Lung (tissue), 12 donors: ENCODE measurements around the gene STRN3. TPM values are rescaled to one million over a fixed set of nuclear protein-coding genes. Genes with fewer than 3 reads are reported as not detected.
"Not testable (repeated sequence)": the region's sequence is repeated elsewhere in the genome, so short reads cannot be mapped to it uniquely, and the experiment has no call there.

Source experiments
- ATAC-seq: fragments of 200-7000 bp; cut with Tn5 transposase; one replicate; pipeline ENCODE4 v1.9.1; 2020; ENCODE audit warnings: moderate number of reproducible peaks; ENCODE audit not compliant: insufficient read depth, low FRiP score
- DNase-seq, 3 donors: peaks; one replicate each; pipeline ENCODE4 v3.0.0-alpha.2; 2013 to 2017
- H3K27ac ChIP-seq, 2 donors: one replicate each; pipeline ENCODE4 v1.5.1; 2013; ENCODE audit warnings: mild to moderate bottlenecking in 2 of 2, moderate library complexity in 2 of 2, control low read depth in 1 of 2, inconsistent platforms in 1 of 2, low read depth in 1 of 2, low read length in 1 of 2
- H3K27me3 ChIP-seq, 3 donors: one replicate each; pipeline ENCODE4 v1.5.1; 2013; ENCODE audit warnings: low read length in 2 of 3; ENCODE audit not compliant: control insufficient read depth in 3 of 3, insufficient read depth in 3 of 3
- H3K36me3 ChIP-seq, 4 donors: one replicate each; pipeline ENCODE4 v1.5.1; 2013; ENCODE audit warnings: low read length in 4 of 4, mild to moderate bottlenecking in 1 of 4, moderate library complexity in 1 of 4; ENCODE audit not compliant: control insufficient read depth in 4 of 4, insufficient read depth in 4 of 4
- H3K4me1 ChIP-seq, 5 donors: one replicate each; pipeline ENCODE4 v1.5.1; 2013; ENCODE audit warnings: low read length in 5 of 5, mild to moderate bottlenecking in 2 of 5, moderate library complexity in 1 of 5; ENCODE audit not compliant: control insufficient read depth in 5 of 5, insufficient read depth in 5 of 5
- H3K4me3 ChIP-seq: one replicate; pipeline ENCODE4 v1.5.1; 2013; ENCODE audit warnings: mild to moderate bottlenecking, control low read depth, moderate library complexity
- H3K9ac ChIP-seq, 2 donors: one replicate each; pipeline ENCODE4 v1.5.1; 2013; ENCODE audit warnings: low read length in 2 of 2, control low read depth in 1 of 2; ENCODE audit not compliant: insufficient read depth in 1 of 2
- H3K9me3 ChIP-seq, 4 donors: one replicate each; pipeline ENCODE4 v1.5.1; 2013; ENCODE audit warnings: low read length in 3 of 4, mild to moderate bottlenecking in 1 of 4, moderate library complexity in 1 of 4; ENCODE audit not compliant: control insufficient read depth in 4 of 4, insufficient read depth in 3 of 4
- WGBS, 2 donors: extraction: QIAGEN DNeasy Blood & Tissue Kit; methylation state at CpG; one replicate each; pipeline ENCODE4 v1.1.7; 2013; 5-methylcytosine and 5-hydroxymethylcytosine counted together
- polyA plus RNA-seq, 2 donors: library from polyadenylated mRNA; stranded (reverse); fragments of 200-250 nt; gene quantifications; one replicate each; pipeline ENCODE4 v1.2.1, GENCODE V29; 2013
- total RNA-seq, 2 donors: library from RNA; depleted of rRNA in 1 of 2; stranded (reverse); fragments of >200 nt in 1 of 2; gene quantifications; one replicate each; pipeline ENCODE4 v1.2.1, GENCODE V29; 2014 to 2021
- TF ChIP-seq, protein P1 (sequence below): IDR thresholded peaks from 2 replicates; pipeline ENCODE4 v1.5.1; 2012; ENCODE audit warnings: mild to moderate bottlenecking; ENCODE audit errors: control extremely low read depth, extremely low read depth
- donor health status: control.
- donor health status: control.
- donor health status: Bipolar disorder and iron deficiency.
- donor health status: healthy.
- donor health status: DM: yes; HTN: yes; CAD: no.

STRN3 gene
- total and polyA plus RNA-seq, 4 donors = 10.6 to 86.8 (median 19.0) TPM

DNA sequence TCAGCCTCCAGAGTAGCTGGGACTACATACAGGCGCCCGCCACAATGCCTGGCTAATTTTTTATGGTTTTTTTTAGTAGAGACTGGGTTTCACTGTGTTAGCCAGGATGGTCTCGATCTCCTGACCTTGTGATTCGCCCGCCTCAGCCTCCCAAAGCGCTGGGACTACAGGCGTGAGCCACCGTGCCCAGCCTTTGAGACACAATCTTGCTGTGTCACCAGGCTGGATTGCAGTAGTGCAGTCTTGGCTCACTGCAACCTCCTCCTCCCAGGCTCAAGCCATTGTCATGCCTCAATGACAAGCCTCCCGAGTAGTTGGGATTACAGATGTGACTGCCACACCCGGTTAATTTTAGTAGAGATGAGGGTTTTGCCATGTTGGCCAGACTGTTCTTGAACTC, 21.3 kb upstream of the STRN3 start:
- no peaks in the 10 kb centered on the region for H3K9me3 ChIP-seq
- no peaks in the 10 kb centered on the region for H3K4me1 ChIP-seq
- no peak overlapping the region for H3K4me3 ChIP-seq
- 90 to 97% methylated on average over 10 of the region's 10 CpGs for WGBS, 2 donors
- no peaks in the 10 kb centered on the region for H3K27me3 ChIP-seq
- H3K9ac ChIP-seq = no peak overlapping the region
- DNase-seq (no peak), ATAC-seq (no peak)
- no peaks in the 10 kb centered on the region for H3K36me3 ChIP-seq
- TF ChIP-seq, protein P1, sequence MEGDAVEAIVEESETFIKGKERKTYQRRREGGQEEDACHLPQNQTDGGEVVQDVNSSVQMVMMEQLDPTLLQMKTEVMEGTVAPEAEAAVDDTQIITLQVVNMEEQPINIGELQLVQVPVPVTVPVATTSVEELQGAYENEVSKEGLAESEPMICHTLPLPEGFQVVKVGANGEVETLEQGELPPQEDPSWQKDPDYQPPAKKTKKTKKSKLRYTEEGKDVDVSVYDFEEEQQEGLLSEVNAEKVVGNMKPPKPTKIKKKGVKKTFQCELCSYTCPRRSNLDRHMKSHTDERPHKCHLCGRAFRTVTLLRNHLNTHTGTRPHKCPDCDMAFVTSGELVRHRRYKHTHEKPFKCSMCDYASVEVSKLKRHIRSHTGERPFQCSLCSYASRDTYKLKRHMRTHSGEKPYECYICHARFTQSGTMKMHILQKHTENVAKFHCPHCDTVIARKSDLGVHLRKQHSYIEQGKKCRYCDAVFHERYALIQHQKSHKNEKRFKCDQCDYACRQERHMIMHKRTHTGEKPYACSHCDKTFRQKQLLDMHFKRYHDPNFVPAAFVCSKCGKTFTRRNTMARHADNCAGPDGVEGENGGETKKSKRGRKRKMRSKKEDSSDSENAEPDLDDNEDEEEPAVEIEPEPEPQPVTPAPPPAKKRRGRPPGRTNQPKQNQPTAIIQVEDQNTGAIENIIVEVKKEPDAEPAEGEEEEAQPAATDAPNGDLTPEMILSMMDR = no peak
- no peak overlapping the region for H3K27ac ChIP-seq

DNA sequence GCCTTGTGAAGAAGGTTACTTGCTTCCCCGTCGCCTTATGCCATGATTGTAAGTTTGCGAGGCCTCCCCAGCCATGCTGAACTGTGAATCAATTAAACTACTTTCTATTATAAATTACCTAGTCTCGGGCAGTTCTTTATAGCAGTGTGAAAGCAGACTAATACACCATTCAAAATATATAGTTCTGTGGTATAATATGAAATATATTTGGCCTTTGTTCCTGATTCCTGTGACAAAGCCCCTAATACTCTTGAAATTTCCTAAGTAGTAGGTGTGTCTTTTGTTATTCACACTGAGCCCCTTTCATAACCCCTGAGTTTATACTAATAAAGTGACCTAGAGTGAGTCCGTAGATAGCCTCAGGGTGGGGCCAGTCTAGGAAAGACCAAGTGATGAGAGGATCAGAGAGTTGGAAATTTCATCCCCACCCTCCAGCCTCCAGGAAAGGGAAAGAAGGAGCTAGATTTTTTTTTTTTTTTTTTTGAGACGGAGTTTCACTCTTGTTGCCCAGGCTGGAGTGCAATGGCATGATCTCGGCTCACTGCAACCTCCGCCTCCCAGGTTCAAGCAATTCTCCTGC, 19.4 kb upstream of the STRN3 start:
- DNase-seq (no peak), ATAC-seq (no peak)
- TF ChIP-seq, protein P1 = no peak
- Histone ChIP-seq H3K36me3 (no peaks in the 10 kb centered on the region), H3K27ac (no peak overlapping the region), H3K4me3 (no peak overlapping the region), H3K9ac (no peak overlapping the region), H3K27me3 (no peaks in the 10 kb centered on the region), H3K4me1 (no peaks in the 10 kb centered on the region), H3K9me3 (no peaks in the 10 kb centered on the region)
- WGBS, 2 donors = 98 to 99% methylated on average over 7 to 8 of the region's 8 CpGs

DNA sequence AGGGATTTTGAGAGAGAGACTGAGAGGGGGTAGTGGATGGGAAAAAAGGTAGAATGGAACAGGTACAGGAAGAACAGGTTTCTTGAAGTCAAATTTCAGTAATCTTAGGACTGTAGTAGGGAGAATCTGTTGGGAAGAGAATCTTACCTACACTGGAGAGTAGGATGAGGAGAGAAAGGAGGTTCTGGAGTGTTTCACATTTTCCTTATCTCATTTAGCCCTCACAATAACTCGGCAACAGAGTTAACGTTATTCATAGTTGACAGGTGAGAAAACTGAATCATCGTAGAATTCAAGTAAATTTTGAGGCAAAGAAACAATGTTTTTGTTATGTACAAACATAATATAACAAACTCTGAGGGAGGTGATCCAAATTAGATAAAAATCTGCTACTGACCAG, 17.2 kb upstream of the STRN3 start:
- Histone ChIP-seq H3K9me3 (no peaks in the 10 kb centered on the region), H3K4me3 (no peak overlapping the region), H3K27me3 (no peaks in the 10 kb centered on the region), H3K27ac (no peak overlapping the region), H3K36me3 (no peaks in the 10 kb centered on the region), H3K4me1 (no peaks in the 10 kb centered on the region), H3K9ac (no peak overlapping the region)
- DNase-seq (no peak), ATAC-seq (no peak)
- 74 to 85% methylated on average over 3 of the region's 3 CpGs for WGBS, 2 donors
- TF ChIP-seq, protein P1 = no peak

DNA sequence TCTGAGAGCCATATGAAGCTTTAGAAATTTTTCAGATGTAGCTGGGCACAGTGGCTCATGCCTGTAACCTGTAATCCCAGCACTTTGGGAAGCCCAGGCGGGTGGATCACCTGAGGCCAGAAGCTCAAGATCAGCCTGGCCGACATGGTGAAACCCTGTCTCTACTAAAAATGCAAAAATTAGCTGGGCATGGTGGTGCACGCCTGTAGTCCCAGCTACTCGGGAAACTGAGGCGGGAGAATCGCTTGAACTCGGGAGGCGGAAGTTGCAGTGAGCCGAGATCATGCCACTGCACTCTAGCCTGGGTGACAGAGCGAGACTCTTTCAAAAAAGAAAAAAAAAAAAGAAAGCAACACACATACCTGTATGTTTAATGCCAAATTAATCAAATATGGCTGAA, 16.7 kb upstream of the STRN3 start:
- DNase-seq, H3K27ac ChIP-seq, H3K4me1 ChIP-seq, H3K36me3 ChIP-seq, H3K4me3 ChIP-seq, H3K27me3 ChIP-seq, ATAC-seq, H3K9me3 ChIP-seq, H3K9ac ChIP-seq: not testable (repeated sequence)
- WGBS, 2 donors = 88 to 93% methylated on average over 10 of the region's 10 CpGs
